22Rv1 (cell line): ENCODE results near the gene SCN1A.

Experiments used
- ZFX ChIP-seq: fragments of 450-650 bp; IDR thresholded peaks from 2 replicates; pipeline ENCODE4 v1.6.1; 2017; ENCODE audit warnings: antibody characterized with exemption, borderline replicate concordance
- TF ChIP-seq, protein P1 (sequence below): fragments of 450-650 bp; IDR thresholded peaks from 2 replicates; pipeline ENCODE4 v1.5.1; 2017; ENCODE audit warnings: mild to moderate bottlenecking

GRCh38 chr2:166011660-166012059, 116.2 kb downstream of the SCN1A start:
- TF ChIP-seq, protein P1, sequence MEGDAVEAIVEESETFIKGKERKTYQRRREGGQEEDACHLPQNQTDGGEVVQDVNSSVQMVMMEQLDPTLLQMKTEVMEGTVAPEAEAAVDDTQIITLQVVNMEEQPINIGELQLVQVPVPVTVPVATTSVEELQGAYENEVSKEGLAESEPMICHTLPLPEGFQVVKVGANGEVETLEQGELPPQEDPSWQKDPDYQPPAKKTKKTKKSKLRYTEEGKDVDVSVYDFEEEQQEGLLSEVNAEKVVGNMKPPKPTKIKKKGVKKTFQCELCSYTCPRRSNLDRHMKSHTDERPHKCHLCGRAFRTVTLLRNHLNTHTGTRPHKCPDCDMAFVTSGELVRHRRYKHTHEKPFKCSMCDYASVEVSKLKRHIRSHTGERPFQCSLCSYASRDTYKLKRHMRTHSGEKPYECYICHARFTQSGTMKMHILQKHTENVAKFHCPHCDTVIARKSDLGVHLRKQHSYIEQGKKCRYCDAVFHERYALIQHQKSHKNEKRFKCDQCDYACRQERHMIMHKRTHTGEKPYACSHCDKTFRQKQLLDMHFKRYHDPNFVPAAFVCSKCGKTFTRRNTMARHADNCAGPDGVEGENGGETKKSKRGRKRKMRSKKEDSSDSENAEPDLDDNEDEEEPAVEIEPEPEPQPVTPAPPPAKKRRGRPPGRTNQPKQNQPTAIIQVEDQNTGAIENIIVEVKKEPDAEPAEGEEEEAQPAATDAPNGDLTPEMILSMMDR: no peak
- TF ChIP-seq ZFX: no peak
